MCF 10A (cell line): ENCODE measurements around the gene SRSF4. TPM values are rescaled to one million over a fixed set of nuclear protein-coding genes. Genes with fewer than 3 reads are reported as not detected.

ENCODE experiments used
- BruUV-seq: library from RNA; stranded (reverse); fragments of 400-500 nt; replicated peaks from 2 replicates; lab custom pipeline; 2021; lab: Mats Ljungman, UMichigan
- CTCF ChIA-PET: fragments of 300-600 bp; sonication (Branson Sonifier 250); formaldehyde crosslinking; extraction: SDS; loops from one replicate; lab custom pipeline; 2021; ENCODE audit warnings: antibody characterized with exemption, inconsistent platforms; lab: Yijun Ruan, JAX
- POLR2A ChIA-PET: fragments of 300-600, 350-650 bp; sonication (Branson Sonifier 250); formaldehyde crosslinking; extraction: SDS; loops from one replicate; lab custom pipeline; 2020; ENCODE audit warnings: antibody characterized with exemption, inconsistent platforms; lab: Yijun Ruan, JAX
- DNase-seq: peaks from one replicate; pipeline ENCODE4 v3.0.0-alpha.2; 2018; ENCODE audit not compliant: unreplicated experiment
- H3K27ac Mint-ChIP-seq: one replicate; pipeline ENCODE4 v1.8.0; 2022; ENCODE audit warnings: mild to moderate bottlenecking, low read depth, mixed read lengths; ENCODE audit not compliant: unreplicated experiment
- H3K27me3 Mint-ChIP-seq: one replicate; pipeline ENCODE4 v1.8.0; 2022; ENCODE audit warnings: mixed read lengths; ENCODE audit not compliant: insufficient read depth, unreplicated experiment
- H3K36me3 Mint-ChIP-seq: one replicate; pipeline ENCODE4 v1.8.0; 2022; ENCODE audit warnings: mild to moderate bottlenecking, moderate library complexity, mixed read lengths; ENCODE audit not compliant: insufficient read depth, unreplicated experiment
- H3K4me1 Mint-ChIP-seq: one replicate; pipeline ENCODE4 v1.8.0; 2022; ENCODE audit warnings: mixed read lengths; ENCODE audit not compliant: insufficient read depth, unreplicated experiment
- H3K4me3 Mint-ChIP-seq: one replicate; pipeline ENCODE4 v1.8.0; 2022; ENCODE audit warnings: mild to moderate bottlenecking, moderate library complexity, mixed read lengths; ENCODE audit not compliant: unreplicated experiment
- H3K9me3 Mint-ChIP-seq: one replicate; pipeline ENCODE4 v1.8.0; 2022; ENCODE audit warnings: mixed read lengths; ENCODE audit not compliant: unreplicated experiment
- intact Hi-C: fragments of 100-400 bp; cut with micrococcal nuclease; formaldehyde crosslinking; loops from 2 replicates; pipeline ENCODE4 v1.14.1; 2022
- total RNA-seq: library from RNA; stranded (reverse); gene quantifications from 2 replicates; pipeline ENCODE4 v1.2.3, GENCODE V29; 2022
- TF ChIP-seq, protein P1 (sequence below): fragments of 200-600 bp; IDR thresholded peaks from one replicate; pipeline ENCODE4 v1.8.0; 2022; ENCODE audit warnings: antibody characterized with exemption, mild to moderate bottlenecking; ENCODE audit not compliant: unreplicated experiment

Gene SRSF4
- total RNA-seq, 1 experiment from 2014 or later = 95.8 TPM

DNA sequence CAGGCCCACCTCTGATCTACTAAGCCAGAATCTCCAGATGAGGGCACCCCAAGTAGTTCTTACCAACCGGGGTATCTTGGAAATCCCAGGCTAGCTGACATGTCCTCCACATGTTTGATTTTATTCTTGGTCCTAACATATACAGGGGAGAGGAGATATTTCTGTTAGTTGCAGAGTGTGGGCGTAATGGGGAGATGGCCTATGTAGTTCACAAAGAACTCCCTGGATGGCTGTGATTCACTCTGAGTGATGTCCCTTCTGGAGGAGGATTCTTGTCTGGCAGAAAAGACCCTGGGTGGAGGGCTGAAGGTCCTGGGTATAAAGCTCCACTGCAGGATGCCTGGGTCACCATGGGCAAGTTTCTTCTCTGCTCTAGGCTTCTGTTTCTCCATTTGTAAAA lies 35.9 kb upstream of the SRSF4 start:
- ChIA-PET POLR2A (no interaction called here), CTCF (interaction anchor here (1.2 to 1.4 kb wide), 2 partner anchors 14 to 15 kb away, joined by 3 to 7 read pairs; partner anchors contain the start of gene MECR)
- intact Hi-C loops = no loop called here
- no peaks in the 10 kb centered on the region for H3K27me3 Mint-ChIP-seq
- DNase-seq = no peak
- H3K4me3 Mint-ChIP-seq = no peak overlapping the region
- no peaks in the 10 kb centered on the region for H3K9me3 Mint-ChIP-seq
- H3K27ac Mint-ChIP-seq = peak overlapping the region; percentile 4
- H3K4me1 Mint-ChIP-seq = no peaks in the 10 kb centered on the region
- H3K36me3 Mint-ChIP-seq = peaks cover 50% of the 10 kb centered on the region
- no TSS peak for BruUV-seq
- TF ChIP-seq, protein P1, sequence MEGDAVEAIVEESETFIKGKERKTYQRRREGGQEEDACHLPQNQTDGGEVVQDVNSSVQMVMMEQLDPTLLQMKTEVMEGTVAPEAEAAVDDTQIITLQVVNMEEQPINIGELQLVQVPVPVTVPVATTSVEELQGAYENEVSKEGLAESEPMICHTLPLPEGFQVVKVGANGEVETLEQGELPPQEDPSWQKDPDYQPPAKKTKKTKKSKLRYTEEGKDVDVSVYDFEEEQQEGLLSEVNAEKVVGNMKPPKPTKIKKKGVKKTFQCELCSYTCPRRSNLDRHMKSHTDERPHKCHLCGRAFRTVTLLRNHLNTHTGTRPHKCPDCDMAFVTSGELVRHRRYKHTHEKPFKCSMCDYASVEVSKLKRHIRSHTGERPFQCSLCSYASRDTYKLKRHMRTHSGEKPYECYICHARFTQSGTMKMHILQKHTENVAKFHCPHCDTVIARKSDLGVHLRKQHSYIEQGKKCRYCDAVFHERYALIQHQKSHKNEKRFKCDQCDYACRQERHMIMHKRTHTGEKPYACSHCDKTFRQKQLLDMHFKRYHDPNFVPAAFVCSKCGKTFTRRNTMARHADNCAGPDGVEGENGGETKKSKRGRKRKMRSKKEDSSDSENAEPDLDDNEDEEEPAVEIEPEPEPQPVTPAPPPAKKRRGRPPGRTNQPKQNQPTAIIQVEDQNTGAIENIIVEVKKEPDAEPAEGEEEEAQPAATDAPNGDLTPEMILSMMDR = no peak

DNA sequence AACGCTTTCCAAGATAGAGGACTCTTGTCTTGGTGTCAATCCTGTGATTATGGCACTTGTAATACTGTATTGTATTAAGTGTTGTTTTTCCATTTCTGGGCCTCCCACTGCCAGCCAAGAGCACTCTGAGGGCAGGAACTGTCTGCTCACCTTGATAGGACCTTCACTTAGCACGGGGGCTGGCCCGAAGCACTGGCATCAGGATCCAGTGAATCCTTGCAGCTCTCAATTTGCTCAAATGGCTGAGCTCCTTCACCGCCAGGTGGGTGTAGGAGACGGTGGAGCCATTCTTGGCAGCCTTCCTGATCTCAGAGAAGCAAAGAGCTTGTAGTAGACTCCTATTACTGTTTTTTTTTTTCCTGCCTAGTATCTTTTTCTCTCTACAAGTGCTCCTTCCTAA lies 31.4 kb upstream of the SRSF4 start:
- H3K4me3 Mint-ChIP-seq = no peak overlapping the region
- H3K4me1 Mint-ChIP-seq = no peaks in the 10 kb centered on the region
- DNase-seq = no peak
- H3K27me3 Mint-ChIP-seq = no peaks in the 10 kb centered on the region
- no peaks in the 10 kb centered on the region for H3K9me3 Mint-ChIP-seq
- intact Hi-C loops = no loop called here
- H3K27ac Mint-ChIP-seq = no peak overlapping the region
- TF ChIP-seq, protein P1 = no peak
- no TSS peak for BruUV-seq
- ChIA-PET CTCF (interaction anchor here (0.6 to 1.9 kb wide), 4 partner anchors 10 to 847 kb away, joined by 3 to 5 read pairs (median 4); no protein-coding TSS in a partner anchor), POLR2A (no interaction called here)
- H3K36me3 Mint-ChIP-seq = peaks cover 67% of the 10 kb centered on the region

DNA sequence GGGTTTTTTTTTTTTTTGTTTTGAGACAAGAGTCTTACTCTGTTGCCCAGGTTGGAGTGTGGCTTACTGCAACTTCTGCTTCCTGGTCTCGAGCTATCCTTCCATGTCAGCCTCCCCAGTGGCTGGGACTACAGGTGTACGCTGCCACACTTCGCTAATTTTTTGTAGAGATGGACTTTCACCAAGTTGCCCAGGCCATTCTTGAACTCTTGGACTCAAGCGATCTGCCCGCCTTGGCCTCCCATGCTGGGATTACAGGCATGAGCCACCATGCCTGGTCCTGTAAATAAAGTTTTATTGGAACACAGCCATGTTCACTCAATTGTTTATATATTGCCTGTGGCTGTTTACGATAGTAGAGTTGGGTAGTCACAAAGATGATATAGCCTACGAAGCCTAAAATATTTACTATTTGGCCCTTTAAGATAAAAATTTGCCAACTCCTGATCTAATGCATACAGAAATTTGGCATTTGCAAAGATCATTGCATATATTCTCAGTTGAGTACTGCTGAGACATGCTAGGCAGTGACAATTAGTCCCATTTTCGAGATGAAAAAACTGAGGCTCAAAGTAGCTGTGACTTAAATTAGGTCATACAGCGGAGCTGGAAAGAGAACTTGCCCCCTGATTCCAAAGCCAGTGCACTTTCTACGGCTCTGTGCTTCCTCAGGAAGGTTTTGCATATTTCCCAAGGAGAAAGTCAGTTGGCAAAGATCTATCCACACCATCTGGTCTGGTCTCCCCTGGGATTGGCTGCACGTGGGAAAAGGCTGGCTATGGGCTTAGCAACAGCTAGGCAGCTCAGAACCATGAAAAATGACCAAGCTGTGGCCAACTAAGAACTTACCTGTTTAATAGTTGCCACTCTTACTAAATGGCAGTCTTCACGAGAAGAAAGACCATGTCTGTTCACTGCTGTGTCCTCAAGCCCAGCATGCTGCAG lies 29.7 kb upstream of the SRSF4 start:
- Mint-ChIP-seq H3K27ac (no peak overlapping the region), H3K9me3 (no peaks in the 10 kb centered on the region), H3K4me1 (no peaks in the 10 kb centered on the region), H3K4me3 (no peak overlapping the region), H3K36me3 (peaks cover 66% of the 10 kb centered on the region), H3K27me3 (no peaks in the 10 kb centered on the region)
- POLR2A ChIA-PET = interaction anchor here (1.0 kb wide), 1 partner anchor 29 kb away, joined by 3 read pairs; the partner anchor contains the start of gene SRSF4
- CTCF ChIA-PET = interaction anchor here (0.6 to 1.9 kb wide), 3 partner anchors 9 to 568 kb away, joined by 3 to 5 read pairs (median 3); no protein-coding TSS in a partner anchor
- no peak for DNase-seq
- no TSS peak for BruUV-seq
- intact Hi-C loops = no loop called here
- TF ChIP-seq, protein P1 = no peak
